Medulla oblongata (tissue), 1 donor: ENCODE measurements around the gene ZNF783.
"Not testable (repeated sequence)": the region's sequence is repeated elsewhere in the genome, so short reads cannot be mapped to it uniquely, and the experiment has no call there.

Experiments
- DNase-seq: peaks from one replicate; pipeline ENCODE4 v3.0.0-alpha.2; 2015; ENCODE audit errors: extremely low spot score

The ZNF783 gene

DNA sequence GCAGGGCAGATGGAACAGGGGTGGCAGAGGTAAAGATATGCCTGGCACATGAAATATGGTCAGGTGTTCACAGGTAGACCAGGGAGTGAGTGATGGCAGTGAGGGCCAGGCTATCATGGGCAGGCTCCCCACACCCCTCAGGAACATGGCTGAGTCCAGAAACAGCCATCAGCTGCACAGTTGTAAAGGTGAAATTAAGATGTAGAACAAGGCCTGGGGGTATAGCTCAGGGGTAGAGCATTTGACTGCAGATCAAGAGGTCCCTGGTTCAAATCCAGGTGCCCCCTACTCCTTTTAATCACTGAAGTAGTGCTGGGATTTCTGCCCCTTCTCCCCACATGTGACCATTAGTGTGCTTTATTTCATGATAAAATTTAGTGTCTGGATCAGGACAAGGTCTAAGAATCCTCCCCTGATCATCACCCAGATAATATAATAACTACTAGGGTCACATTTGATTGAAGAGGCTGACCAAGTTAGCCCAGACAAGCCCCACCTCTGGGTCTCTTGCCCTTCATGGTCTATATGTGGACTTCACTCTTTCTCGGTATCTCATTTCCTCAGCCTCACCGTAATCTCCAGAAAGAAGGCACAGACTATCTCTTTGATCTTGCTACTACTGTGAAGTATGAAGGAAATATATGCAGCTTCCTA, 69.0 kb downstream of the ZNF783 start:
- DNase-seq, result no peak

DNA sequence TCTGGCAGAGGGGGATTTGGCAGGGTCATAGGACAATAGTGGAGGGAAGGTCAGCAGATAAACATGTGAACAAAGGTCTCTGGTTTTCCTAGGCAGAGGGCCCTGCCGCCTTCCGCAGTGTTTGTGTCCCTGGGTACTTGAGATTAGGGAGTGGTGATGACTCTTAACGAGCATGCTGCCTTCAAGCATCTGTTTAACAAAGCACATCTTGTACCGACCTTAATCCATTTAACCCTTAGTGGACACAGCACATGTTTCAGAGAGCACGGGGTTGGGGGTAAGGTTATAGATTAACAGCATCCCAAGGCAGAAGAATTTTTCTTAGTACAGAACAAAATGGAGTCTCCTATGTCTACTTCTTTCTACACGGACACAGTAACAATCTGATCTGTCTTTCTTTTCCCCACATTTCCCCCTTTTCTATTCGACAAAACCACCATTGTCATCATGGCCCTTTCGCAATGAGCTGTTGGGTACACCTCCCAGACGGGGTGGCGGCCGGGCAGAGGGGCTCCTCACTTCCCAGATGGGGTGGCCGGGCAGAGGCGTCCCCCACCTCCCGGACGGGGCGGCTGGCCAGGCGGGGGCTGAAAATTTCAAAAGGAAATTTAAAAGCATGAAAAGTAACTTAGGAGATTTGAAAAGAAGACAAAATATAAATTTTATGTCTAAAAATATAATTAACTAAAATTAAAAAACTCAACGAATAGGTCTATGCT, 70.8 kb downstream of the ZNF783 start:
- not testable (repeated sequence) for DNase-seq

GRCh38 chr7:149333321-149333717, 71.3 kb downstream of the ZNF783 start:
- no peak for DNase-seq

DNA sequence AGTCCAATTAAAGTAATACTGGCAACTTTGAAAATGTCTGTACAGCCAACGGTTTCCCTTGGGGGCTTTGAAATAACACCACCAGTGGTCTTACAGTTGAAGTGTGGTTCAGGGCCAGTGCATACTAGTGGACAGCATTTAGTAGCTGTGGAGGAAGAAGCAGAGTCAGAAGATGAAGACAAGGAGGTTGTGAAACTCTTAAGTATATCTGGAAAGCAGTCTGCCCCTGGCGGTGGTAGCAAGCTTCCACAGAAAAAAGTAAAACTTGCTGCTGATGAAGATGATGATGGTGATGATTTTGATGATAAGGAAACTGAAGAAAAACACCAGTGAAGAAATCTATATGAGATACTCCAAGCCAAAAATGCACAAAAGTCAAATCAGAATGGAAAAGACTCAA, 72.2 kb downstream of the ZNF783 start:
- DNase-seq, result no peak
